HEK293 (cell line): ENCODE results near the gene MPPED2.
A peak's percentile ranks its signal among the peaks of the same experiment; 100 is the strongest.

Experiments used
- CTCF ChIA-PET: fragments of 350-600 bp; formaldehyde crosslinking; extraction: SDS; loops from one replicate; lab custom pipeline; 2021; ENCODE audit warnings: antibody characterized with exemption; lab: Yijun Ruan, JAX
- POLR2A ChIA-PET: fragments of 300-600 bp; formaldehyde crosslinking; extraction: SDS; loops from one replicate; lab custom pipeline; 2020; ENCODE audit warnings: antibody characterized with exemption, inconsistent platforms; lab: Yijun Ruan, JAX
- H3K27ac ChIP-seq: fragments of 200-500 bp; sonication (Bioruptor generic); 2 replicates; pipeline ENCODE4 v1.5.1; 2014; ENCODE audit warnings: low read depth, low read length, control low read depth, inconsistent platforms; ENCODE audit errors: extremely low read depth
- H3K36me3 ChIP-seq, 2 experiments: fragments of 200-500 bp in 1 of 2; sonication (Bioruptor generic) in 1 of 2; 1 replicate in 1 of 2; 2 replicates in 1 of 2; pipeline ENCODE4 v1.5.1; 2014 to 2017; ENCODE audit warnings: inconsistent platforms in 2 of 2, low read length in 2 of 2; ENCODE audit not compliant: control insufficient read depth in 2 of 2, insufficient read depth in 1 of 2
- H3K4me1 ChIP-seq: fragments of 200-500 bp; sonication (Bioruptor generic); 2 replicates; pipeline ENCODE4 v1.5.1; 2014; ENCODE audit warnings: mild to moderate bottlenecking, low read length, inconsistent platforms; ENCODE audit not compliant: control insufficient read depth, insufficient read depth
- H3K4me3 ChIP-seq: 2 replicates; pipeline ENCODE4 v1.5.1; 2011; ENCODE audit warnings: low read depth, mild to moderate bottlenecking, control low read depth, low read length, moderate library complexity
- H3K9me3 ChIP-seq: fragments of 200-500 bp; sonication (Bioruptor generic); 2 replicates; pipeline ENCODE4 v1.5.1; 2014; ENCODE audit warnings: low read depth, low read length, inconsistent platforms; ENCODE audit not compliant: control insufficient read depth, insufficient read depth
- ATF2 ChIP-seq: fragments of 450-650 bp; formaldehyde crosslinking; IDR thresholded peaks from 2 replicates; pipeline ENCODE4 v1.5.1; 2016; ENCODE audit warnings: missing biosample characterization, missing genetic modification characterization, low read depth
- BCL6B ChIP-seq: fragments of 450-650 bp; formaldehyde crosslinking; IDR thresholded peaks from 2 replicates; pipeline ENCODE4 v1.5.1; 2017; ENCODE audit warnings: missing biosample characterization, missing genetic modification characterization
- EGR2 ChIP-seq: fragments of 450-650 bp; formaldehyde crosslinking; IDR thresholded peaks from 2 replicates; pipeline ENCODE4 v1.5.1; 2016; ENCODE audit warnings: low read depth, missing biosample characterization, missing genetic modification characterization
- GFI1B ChIP-seq: fragments of 450-650 bp; formaldehyde crosslinking; IDR thresholded peaks from 2 replicates; pipeline ENCODE4 v1.5.1; 2016; ENCODE audit warnings: missing biosample characterization, missing genetic modification characterization
- KLF17 ChIP-seq: fragments of 450-650 bp; formaldehyde crosslinking; IDR thresholded peaks from 2 replicates; pipeline ENCODE4 v1.5.1; 2016; ENCODE audit warnings: missing biosample characterization, missing genetic modification characterization
- OSR2 ChIP-seq: fragments of 450-650 bp; formaldehyde crosslinking; IDR thresholded peaks from 2 replicates; pipeline ENCODE4 v1.5.1; 2016; ENCODE audit warnings: missing biosample characterization, missing genetic modification characterization
- PRDM6 ChIP-seq: fragments of 450-650 bp; formaldehyde crosslinking; IDR thresholded peaks from 2 replicates; pipeline ENCODE4 v1.5.1; 2017; ENCODE audit warnings: missing biosample characterization, missing genetic modification characterization
- REPIN1 ChIP-seq: fragments of 450-650 bp; formaldehyde crosslinking; IDR thresholded peaks from 2 replicates; pipeline ENCODE4 v1.5.1; 2017; ENCODE audit warnings: missing biosample characterization, missing genetic modification characterization, low read depth
- TCF7L2 ChIP-seq: IDR thresholded peaks from 2 replicates; pipeline ENCODE4 v1.6.1; 2011; ENCODE audit warnings: low read depth, mild to moderate bottlenecking, inconsistent platforms, low read length, moderate library complexity, borderline replicate concordance
- TRIM28 ChIP-seq: IDR thresholded peaks from 2 replicates; pipeline ENCODE4 v1.6.1; 2011; ENCODE audit warnings: low read length, control low read depth, borderline replicate concordance
- YY2 ChIP-seq: fragments of 450-650 bp; formaldehyde crosslinking; IDR thresholded peaks from 2 replicates; pipeline ENCODE4 v1.5.1; 2016; ENCODE audit warnings: missing biosample characterization, missing genetic modification characterization
- ZNF174 ChIP-seq: fragments of 450-650 bp; formaldehyde crosslinking; IDR thresholded peaks from 2 replicates; pipeline ENCODE4 v1.5.0; 2017; ENCODE audit warnings: missing biosample characterization, mild to moderate bottlenecking, missing genetic modification characterization
- ZNF18 ChIP-seq: fragments of 450-650 bp; formaldehyde crosslinking; IDR thresholded peaks from 2 replicates; pipeline ENCODE4 v1.5.1; 2016; ENCODE audit warnings: missing biosample characterization, missing genetic modification characterization
- ZNF266 ChIP-seq: fragments of 450-650 bp; formaldehyde crosslinking; IDR thresholded peaks from 2 replicates; pipeline ENCODE4 v1.5.1; 2016; ENCODE audit warnings: missing biosample characterization, missing genetic modification characterization, low read depth
- ZNF426 ChIP-seq: fragments of 450-650 bp; formaldehyde crosslinking; IDR thresholded peaks from 2 replicates; pipeline ENCODE4 v1.5.1; 2017; ENCODE audit warnings: missing biosample characterization, missing genetic modification characterization, mild to moderate bottlenecking, inconsistent platforms, moderate library complexity
- ZNF544 ChIP-seq: fragments of 450-650 bp; formaldehyde crosslinking; IDR thresholded peaks from 2 replicates; pipeline ENCODE4 v1.5.0; 2017; ENCODE audit warnings: missing biosample characterization, missing genetic modification characterization
- ZNF704 ChIP-seq: fragments of 450-650 bp; formaldehyde crosslinking; IDR thresholded peaks from 2 replicates; pipeline ENCODE4 v1.5.1; 2016; ENCODE audit warnings: missing biosample characterization, missing genetic modification characterization
- ZSCAN23 ChIP-seq: fragments of 450-650 bp; formaldehyde crosslinking; IDR thresholded peaks from 2 replicates; pipeline ENCODE4 v1.5.1; 2016; ENCODE audit warnings: missing biosample characterization, missing genetic modification characterization

MPPED2 gene

GRCh38 chr11:30603357-30603756 lies 17.2 kb upstream of the MPPED2 start:
- CTCF ChIA-PET = interaction anchor here (0.7 kb wide), 1 partner anchor 193 kb away, joined by 3 read pairs; no protein-coding TSS in a partner anchor
- Histone ChIP-seq H3K4me1 (0 out of 2 replicates have a peak, but pooled peaks cover 2% of the 10 kb centered on the region), H3K9me3 (no peaks in the 10 kb centered on the region), H3K27ac (no peak overlapping the region), H3K36me3 (no peaks in the 10 kb centered on the region), H3K4me3 (no peak overlapping the region)
- TF ChIP-seq KLF17 (tag by site-specific recombination) (no peak), ZSCAN23 (tag by site-specific recombination) (no peak), YY2 (tag by site-specific recombination) (no peak), ZNF174 (tag by site-specific recombination) (no peak), REPIN1 (no peak), ATF2 (tag by site-specific recombination) (no peak), OSR2 (tag by site-specific recombination) (no peak), ZNF704 (tag by site-specific recombination) (no peak), EGR2 (tag by site-specific recombination) (no peak), ZNF544 (tag by site-specific recombination) (no peak), ZNF18 (tag by site-specific recombination) (no peak), ZNF426 (tag by site-specific recombination) (no peak)
- POLR2A ChIA-PET = no interaction called here

- POLR2A ChIA-PET = no interaction called here
- no peaks in the 10 kb centered on the region for H3K4me1 ChIP-seq
- CTCF ChIA-PET = interaction anchor here (0.6 kb wide), 2 partner anchors 403 to 1575 kb away, joined by 3 read pairs; no protein-coding TSS in a partner anchor
- H3K4me3 ChIP-seq = no peak overlapping the region
- no peaks in the 10 kb centered on the region for H3K36me3 ChIP-seq
- H3K27ac ChIP-seq = no peak overlapping the region
- no peak for TF ChIP-seq ZNF266 (tag by site-specific recombination)
- TF ChIP-seq TCF7L2 = peak; percentile 96
- no peak for TF ChIP-seq TRIM28
- peak; percentile 88 for TF ChIP-seq GFI1B
- no peak for TF ChIP-seq BCL6B (tag by site-specific recombination)
- peak; percentile 43; the same call in 1 of the 2 replicates for TF ChIP-seq PRDM6 (tag by site-specific recombination)
- H3K9me3 ChIP-seq = no peaks in the 10 kb centered on the region
These were observed 10.7 kb upstream of the MPPED2 start for GRCh38 chr11:30596832-30597231.
